Hepatocyte (in vitro differentiated cells): ENCODE data around the gene GMPR.

ENCODE experiments used
- EZH2 ChIP-seq: fragments of 200-600 bp; sonication (generic); IDR thresholded peaks from 2 replicates; pipeline ENCODE4 v1.6.1; 2016; ENCODE audit warnings: antibody characterized with exemption, mild to moderate bottlenecking, borderline replicate concordance
- EZH2phosphoT487 ChIP-seq: fragments of 200-600 bp; sonication (generic); IDR thresholded peaks from one replicate; pipeline ENCODE4 v1.6.1; 2018; ENCODE audit warnings: antibody characterized with exemption, mild to moderate bottlenecking, low read depth, moderate library complexity; ENCODE audit not compliant: unreplicated experiment, severe bottlenecking
- TF ChIP-seq, protein P1 (sequence below): fragments of 200-600 bp; sonication (generic); IDR thresholded peaks from 2 replicates; pipeline ENCODE4 v1.5.1; 2016; ENCODE audit warnings: antibody characterized with exemption, mild to moderate bottlenecking; ENCODE audit not compliant: poor library complexity

DNA sequence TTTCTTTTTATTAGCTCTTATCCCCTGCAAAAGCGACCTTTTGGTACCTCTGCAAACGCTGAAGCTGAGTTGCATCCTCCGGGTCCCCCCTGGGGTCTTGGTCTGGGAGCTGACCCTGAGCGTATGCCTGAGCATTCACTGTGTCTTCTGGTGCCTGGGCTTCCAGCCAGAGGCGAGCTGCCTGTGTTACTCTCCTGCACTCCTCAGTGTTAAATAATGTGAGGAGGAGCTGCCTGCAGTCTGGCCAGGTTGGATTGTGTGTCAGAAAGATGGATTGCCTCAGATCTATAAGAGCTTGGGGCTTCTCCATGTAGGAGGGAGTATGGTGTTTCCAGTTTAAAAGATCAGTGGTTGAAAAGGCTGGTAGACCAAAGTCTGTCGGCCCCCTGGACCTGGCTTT, 8.7 kb upstream of the GMPR start:
- TF ChIP-seq, protein P1, sequence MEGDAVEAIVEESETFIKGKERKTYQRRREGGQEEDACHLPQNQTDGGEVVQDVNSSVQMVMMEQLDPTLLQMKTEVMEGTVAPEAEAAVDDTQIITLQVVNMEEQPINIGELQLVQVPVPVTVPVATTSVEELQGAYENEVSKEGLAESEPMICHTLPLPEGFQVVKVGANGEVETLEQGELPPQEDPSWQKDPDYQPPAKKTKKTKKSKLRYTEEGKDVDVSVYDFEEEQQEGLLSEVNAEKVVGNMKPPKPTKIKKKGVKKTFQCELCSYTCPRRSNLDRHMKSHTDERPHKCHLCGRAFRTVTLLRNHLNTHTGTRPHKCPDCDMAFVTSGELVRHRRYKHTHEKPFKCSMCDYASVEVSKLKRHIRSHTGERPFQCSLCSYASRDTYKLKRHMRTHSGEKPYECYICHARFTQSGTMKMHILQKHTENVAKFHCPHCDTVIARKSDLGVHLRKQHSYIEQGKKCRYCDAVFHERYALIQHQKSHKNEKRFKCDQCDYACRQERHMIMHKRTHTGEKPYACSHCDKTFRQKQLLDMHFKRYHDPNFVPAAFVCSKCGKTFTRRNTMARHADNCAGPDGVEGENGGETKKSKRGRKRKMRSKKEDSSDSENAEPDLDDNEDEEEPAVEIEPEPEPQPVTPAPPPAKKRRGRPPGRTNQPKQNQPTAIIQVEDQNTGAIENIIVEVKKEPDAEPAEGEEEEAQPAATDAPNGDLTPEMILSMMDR, result no peak
- TF ChIP-seq EZH2 (no peak), EZH2phosphoT487 (no peak)
